HCT116 (cell line): ENCODE measurements around the gene GPR22. TPM values are rescaled to one million over a fixed set of nuclear protein-coding genes. Genes with fewer than 3 reads are reported as not detected.

ENCODE experiments used
- ATAC-seq: fragments of 200-7000 bp; cut with Tn5 transposase; 2 replicates; pipeline ENCODE4 v1.9.1; 2020; ENCODE audit warnings: mild to moderate bottlenecking, moderate library complexity
- BruUV-seq: library from RNA; stranded (reverse); fragments of 400-500 nt; replicated peaks from 2 replicates; lab custom pipeline; 2021; lab: Mats Ljungman, UMichigan
- CTCF ChIA-PET: fragments of 300-600 bp; sonication (Branson Sonifier 250); formaldehyde crosslinking; loops from one replicate; lab custom pipeline; 2021; ENCODE audit warnings: antibody characterized with exemption; lab: Charles Lee
- POLR2A ChIA-PET: fragments of 300-600, 350-600 bp; sonication (Branson Sonifier 250); formaldehyde crosslinking; loops from one replicate; lab custom pipeline; 2021; ENCODE audit warnings: antibody characterized with exemption; lab: Charles Lee
- RAD21 ChIA-PET, 2 experiments: fragments of 300-600 bp; sonication (Branson Sonifier 250); formaldehyde crosslinking; loops; one replicate each; lab custom pipeline; 2023; ENCODE audit warnings: low total read pairs in 2 of 2; ENCODE audit not compliant: uncharacterized antibody in 2 of 2, unreplicated experiment in 2 of 2, low non-redundant PET in 1 of 2; lab: Charles Lee
- DNase-seq: peaks from one replicate; pipeline ENCODE4 v3.0.0-alpha.2; 2010; ENCODE audit warnings: low read depth, low spot score
- H2AFZ ChIP-seq: fragments of 200-600 bp; shearing (Covaris generic), sonication (generic); 2 replicates; pipeline ENCODE4 v1.6.1; 2017; ENCODE audit warnings: low read depth, mixed run types, mixed read lengths, antibody characterized with exemption, low read length; ENCODE audit not compliant: poor library complexity, severe bottlenecking
- H3K27ac ChIP-seq: 2 replicates; pipeline ENCODE4 v1.5.1; 2012; ENCODE audit warnings: low read depth, low read length
- H3K27me3 ChIP-seq: fragments of 200-600 bp; sonication (generic); 2 replicates; pipeline ENCODE4 v1.6.1; 2016; ENCODE audit warnings: mixed run types, low read length, mixed read lengths; ENCODE audit not compliant: insufficient read depth
- H3K36me3 ChIP-seq, 2 experiments: fragments of 200-500 bp in 1 of 2; fragments of 200-600 bp in 1 of 2; sonication (Bioruptor generic) in 1 of 2; sonication (generic) in 1 of 2; 2 replicates each; pipeline versions ENCODE4 v1.5.1 to v1.6.1; 2014 to 2016; ENCODE audit warnings: low read length in 2 of 2, inconsistent platforms in 1 of 2, mixed read lengths in 1 of 2, mixed run types in 1 of 2; ENCODE audit not compliant: insufficient read depth in 2 of 2, control insufficient read depth in 1 of 2
- H3K4me1 ChIP-seq, 2 experiments: fragments of 200-600 bp in 1 of 2; sonication (generic) in 1 of 2; 2 replicates each; pipeline versions ENCODE4 v1.5.1 to v1.6.1; 2012 to 2017; ENCODE audit warnings: low read length in 2 of 2, inconsistent platforms in 1 of 2, mild to moderate bottlenecking in 1 of 2, mixed read lengths in 1 of 2, mixed run types in 1 of 2, moderate library complexity in 1 of 2; ENCODE audit not compliant: insufficient read depth in 2 of 2, control insufficient read depth in 1 of 2
- H3K4me2 ChIP-seq: fragments of 200-600 bp; sonication (generic); 2 replicates; pipeline ENCODE4 v1.6.1; 2017; ENCODE audit warnings: mixed run types, low read length, mixed read lengths
- H3K4me3 ChIP-seq, 2 experiments: fragments of 200-600 bp in 1 of 2; sonication (generic) in 1 of 2; replicated peaks in 1 of 2; 2 replicates each; pipeline ENCODE4 v1.5.1; 2011 to 2016; ENCODE audit warnings: low read length in 2 of 2, control low read depth in 1 of 2, low read depth in 1 of 2, mild to moderate bottlenecking in 1 of 2, mixed read lengths in 1 of 2, mixed run types in 1 of 2
- H3K79me2 ChIP-seq: fragments of 200-600 bp; sonication (generic); 2 replicates; pipeline ENCODE4 v1.6.1; 2017; ENCODE audit warnings: mild to moderate bottlenecking, mixed run types, low read length, moderate library complexity, mixed read lengths; ENCODE audit not compliant: insufficient read depth
- H3K9ac ChIP-seq: fragments of 200-600 bp; sonication (generic); 2 replicates; pipeline ENCODE4 v1.6.1; 2016; ENCODE audit warnings: low read length, mixed read lengths
- H3K9me2 ChIP-seq: fragments of 200-600 bp; sonication (generic), shearing (Covaris generic); 2 replicates; pipeline ENCODE4 v1.6.1; 2017; ENCODE audit warnings: mixed run types, mild to moderate bottlenecking, moderate library complexity; ENCODE audit not compliant: insufficient read depth
- H3K9me3 ChIP-seq, 2 experiments: fragments of 200-500 bp in 1 of 2; fragments of 200-600 bp in 1 of 2; sonication (Bioruptor generic) in 1 of 2; sonication (generic) in 1 of 2; 2 replicates each; pipeline ENCODE4 v1.6.1; 2014 to 2017; ENCODE audit warnings: low read length in 2 of 2, mixed read lengths in 2 of 2, inconsistent platforms in 1 of 2, low read depth in 1 of 2, mild to moderate bottlenecking in 1 of 2, mixed run types in 1 of 2, moderate library complexity in 1 of 2; ENCODE audit not compliant: control insufficient read depth in 1 of 2, insufficient read depth in 1 of 2
- H4K20me1 ChIP-seq: fragments of 200-600 bp; sonication (generic), shearing (Covaris generic); 2 replicates; pipeline ENCODE4 v1.6.1; 2017; ENCODE audit warnings: mixed run types, mild to moderate bottlenecking, moderate library complexity; ENCODE audit not compliant: insufficient read depth
- ATF3 ChIP-seq: IDR thresholded peaks from 2 replicates; pipeline ENCODE4 v1.6.1; 2012
- CTCF ChIP-seq, 3 experiments: fragments of 200-600 bp in 1 of 3; sonication (generic) in 1 of 3; IDR thresholded peaks in 2 of 3; conservative IDR thresholded peaks in 1 of 3; 2 replicates each; pipeline ENCODE4 v1.5.1; 2012 to 2017; ENCODE audit warnings: low read depth in 2 of 3, low read length in 2 of 3, antibody characterized with exemption in 1 of 3, borderline replicate concordance in 1 of 3, control low read depth in 1 of 3, mild to moderate bottlenecking in 1 of 3, mixed read lengths in 1 of 3, mixed run types in 1 of 3, moderate library complexity in 1 of 3; ENCODE audit not compliant: insufficient read depth in 1 of 3
- ELF1 ChIP-seq: IDR thresholded peaks from 2 replicates; pipeline ENCODE4 v1.6.1; 2012; ENCODE audit warnings: low read depth, borderline replicate concordance
- EZH2 ChIP-seq: fragments of 200-600 bp; sonication (generic); IDR thresholded peaks from 2 replicates; pipeline ENCODE4 v1.6.1; 2017; ENCODE audit warnings: antibody characterized with exemption, mixed run types
- EZH2phosphoT487 ChIP-seq: fragments of 200-600 bp; IDR thresholded peaks from 2 replicates; pipeline ENCODE4 v1.6.1; 2018; ENCODE audit warnings: antibody characterized with exemption, borderline replicate concordance
- FOSL1 ChIP-seq: IDR thresholded peaks from 2 replicates; pipeline ENCODE4 v1.6.1; 2012; ENCODE audit warnings: low read depth
- JUND ChIP-seq: IDR thresholded peaks from 2 replicates; pipeline ENCODE4 v1.6.1; 2012
- MAX ChIP-seq: IDR thresholded peaks from 2 replicates; pipeline ENCODE4 v1.6.1; 2012
- POLR2A ChIP-seq: IDR thresholded peaks from 2 replicates; pipeline ENCODE4 v1.7.0; 2011; ENCODE audit warnings: borderline replicate concordance; ENCODE audit not compliant: insufficient read depth, insufficient read length; ENCODE audit errors: extremely low read depth
- RAD21 ChIP-seq: IDR thresholded peaks from 2 replicates; pipeline ENCODE4 v1.6.1; 2012; ENCODE audit warnings: low read depth, mild to moderate bottlenecking
- REST ChIP-seq: IDR thresholded peaks from 2 replicates; pipeline ENCODE4 v1.6.1; 2012; ENCODE audit warnings: low read depth
- SP1 ChIP-seq: IDR thresholded peaks from 2 replicates; pipeline ENCODE4 v1.6.1; 2012; ENCODE audit warnings: low read depth
- SRF ChIP-seq: IDR thresholded peaks from 2 replicates; pipeline ENCODE4 v1.6.1; 2012; ENCODE audit warnings: low read depth
- YY1 ChIP-seq: IDR thresholded peaks from 2 replicates; pipeline ENCODE4 v1.6.1; 2011; ENCODE audit warnings: low read length, low read depth, moderate library complexity, mild to moderate bottlenecking; ENCODE audit not compliant: insufficient replicate concordance; ENCODE audit errors: extremely low read depth
- intact Hi-C: fragments of 100-400 bp; cut with micrococcal nuclease; formaldehyde crosslinking; loops from 2 replicates; pipeline ENCODE4 v1.10.0; 2022
- total RNA-seq: library from RNA; stranded (reverse); gene quantifications from one replicate; pipeline ENCODE4 v1.2.1, GENCODE V29; 2021; ENCODE audit not compliant: unreplicated experiment

The GPR22 gene
- total RNA-seq, 1 experiment from 2014 or later, result not detected

GRCh38 chr7:107494315-107494751 lies 24.5 kb downstream of the GPR22 start:
- Histone ChIP-seq H3K27me3 (no peaks in the 10 kb centered on the region), H3K4me1 (no peaks in the 10 kb centered on the region), H3K9me3 (no peaks in the 10 kb centered on the region), H3K79me2 (peaks cover 8% of the 10 kb centered on the region; the same call in 1 of the 2 replicates), H3K9me2 (no peaks in the 10 kb centered on the region), H3K36me3 (no peaks in the 10 kb centered on the region), H3K9ac (no peak overlapping the region)
- intact Hi-C loops, result no loop called here
- TF ChIP-seq POLR2A, result no peak
- TF ChIP-seq CTCF (IDR thresholded peaks at IDR 0.05 in 2 of 3, conservative IDR thresholded peaks at IDR 0.05 in 1 of 3; ENCODE audit: borderline replicate concordance in 1 of 3, insufficient read depth in 1 of 3, low read depth in 2 of 3, low read length in 2 of 3), result no peak
- TF ChIP-seq FOSL1, result no peak
- no peak for TF ChIP-seq YY1
- TF ChIP-seq RAD21, result no peak
- TF ChIP-seq MAX, result no peak
- TF ChIP-seq ATF3, result no peak
- no peak for TF ChIP-seq REST
- TF ChIP-seq SP1, result no peak
- no peak for TF ChIP-seq SRF
- no peak for TF ChIP-seq EZH2phosphoT487
- TF ChIP-seq EZH2, result no peak
- no peak for TF ChIP-seq JUND
- no peak for TF ChIP-seq ELF1
- TF ChIP-seq, all 23 proteins: peak for 0
- Histone ChIP-seq H3K4me3 (no peak overlapping the region), H4K20me1 (no peaks in the 10 kb centered on the region), H2AFZ (no peak overlapping the region), H3K27ac (no peak overlapping the region), H3K4me2 (no peak overlapping the region)
- POLR2A ChIA-PET, result no interaction called here
- no TSS peak for BruUV-seq
- DNase-seq, result no peak
- CTCF ChIA-PET, result no interaction called here
- RAD21 ChIA-PET, result no interaction called here
- no peak for ATAC-seq
